ENCODE measurements around the gene CIITA.
A peak's percentile ranks its signal among the peaks of the same experiment; 100 is the strongest.

Gene CIITA

DNA sequence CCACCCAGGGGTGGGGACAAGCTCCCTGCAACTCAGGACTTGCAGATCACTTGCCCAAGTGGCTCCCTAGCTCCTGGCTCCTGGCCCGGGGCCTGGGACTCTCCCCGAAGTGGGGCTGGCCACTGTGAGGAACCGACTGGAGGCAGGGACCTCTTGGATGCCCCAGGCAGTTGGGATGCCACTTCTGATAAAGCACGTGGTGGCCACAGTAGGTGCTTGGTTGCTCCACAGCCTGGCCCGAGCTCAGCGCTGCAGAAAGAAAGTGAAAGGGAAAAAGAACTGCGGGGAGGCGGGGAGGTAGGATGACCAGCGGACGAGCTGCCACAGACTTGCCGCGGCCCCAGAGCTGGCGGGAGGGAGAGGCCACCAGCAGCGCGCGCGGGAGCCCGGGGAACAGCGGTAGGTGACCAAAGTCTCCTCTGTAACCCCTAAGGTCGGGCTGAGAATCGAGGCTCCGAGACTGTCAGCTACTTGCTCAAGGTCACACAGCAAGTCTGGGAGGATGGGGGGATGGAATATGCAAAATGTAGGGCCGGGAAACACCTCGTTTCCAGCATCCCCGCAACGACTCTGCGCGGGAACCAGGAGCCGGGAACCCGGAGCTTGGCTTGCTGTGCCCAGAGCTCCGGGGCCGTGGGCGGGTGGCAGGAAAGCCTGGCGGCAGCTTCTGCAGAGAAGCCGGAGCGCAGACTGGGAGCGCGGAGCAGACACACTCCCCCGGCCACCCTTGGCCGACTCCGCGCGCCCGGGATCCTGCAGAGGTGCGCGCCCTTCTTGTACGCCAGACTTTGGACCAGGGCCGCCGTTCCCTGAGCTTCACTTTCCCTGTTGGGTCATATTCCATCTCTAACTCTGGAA is 1.9 kb downstream of the CIITA start:
- peak; percentile 8 for DNase-seq

DNA sequence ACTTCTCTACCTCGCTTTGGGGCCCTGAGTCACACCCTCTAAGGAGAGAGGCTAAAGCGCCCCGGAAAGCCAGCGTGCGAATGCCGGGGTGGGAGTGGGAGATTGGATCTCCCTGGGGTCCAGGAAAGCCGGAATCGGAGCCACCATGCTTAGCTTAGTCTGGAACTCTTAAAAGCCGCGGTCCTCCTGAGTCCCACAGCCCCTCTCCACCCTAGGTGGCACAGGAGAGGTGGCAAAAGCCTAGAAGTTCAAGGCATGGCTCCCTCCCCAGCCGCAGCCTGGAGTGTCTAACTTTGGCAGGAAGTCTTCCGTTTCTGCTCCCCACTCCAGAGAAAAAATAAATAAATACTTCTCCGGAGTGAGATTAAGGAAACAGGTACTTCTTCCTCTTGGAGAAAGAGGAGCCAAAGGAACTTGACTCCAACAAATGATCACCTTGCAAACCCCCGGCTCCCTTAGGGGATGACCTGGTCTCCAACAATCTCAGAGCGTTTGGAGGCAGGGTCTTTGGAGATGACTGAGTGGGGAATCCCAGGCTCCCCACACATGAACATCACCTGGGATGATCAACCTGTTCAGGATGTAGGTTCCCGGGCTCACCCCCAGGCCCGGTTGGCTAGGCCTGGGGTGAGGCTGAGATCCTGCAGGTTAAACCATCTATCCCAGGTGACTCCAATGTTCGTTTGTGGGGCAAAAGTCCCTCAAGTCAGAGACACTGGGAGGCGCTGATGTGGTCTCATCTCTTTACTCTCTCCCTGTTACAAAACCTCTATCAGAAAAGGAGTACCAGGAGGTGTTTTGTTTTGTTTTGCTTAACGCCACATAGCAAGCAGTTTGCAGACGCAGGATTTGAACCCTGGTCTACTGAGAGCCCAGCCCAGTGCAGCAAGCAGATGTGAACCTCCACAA is 2.9 kb downstream of the CIITA start:
- DNase-seq = no peak

GRCh38 chr16:10880594-10881452 is 3.8 kb downstream of the CIITA start:
- no peak for DNase-seq

DNA sequence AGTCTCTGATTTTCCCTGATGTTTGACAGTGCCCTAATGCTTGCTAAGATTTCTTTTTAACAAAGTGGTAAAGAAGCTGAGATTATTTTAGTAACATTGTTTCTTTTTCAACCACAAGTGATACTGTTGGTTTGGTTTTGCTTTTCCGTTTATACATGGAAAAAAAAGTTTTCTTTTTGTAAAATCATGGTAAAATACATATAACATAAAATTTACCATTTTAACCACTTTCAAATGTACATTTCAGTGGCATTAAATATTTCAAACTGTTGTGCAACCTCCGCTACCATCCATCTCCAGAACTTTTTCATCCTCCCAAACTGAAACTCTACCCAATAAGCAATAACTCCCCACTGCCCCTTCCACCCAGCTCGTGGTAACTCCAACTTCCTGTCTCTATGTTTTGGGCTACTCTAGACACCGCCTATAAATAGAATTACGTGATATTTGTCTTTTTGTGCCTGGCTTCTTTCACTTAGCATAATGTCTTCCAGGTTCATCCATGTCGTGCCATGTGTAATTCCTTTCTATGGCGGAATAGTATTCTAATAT is 4.6 kb downstream of the CIITA start:
- DNase-seq = no peak

DNA sequence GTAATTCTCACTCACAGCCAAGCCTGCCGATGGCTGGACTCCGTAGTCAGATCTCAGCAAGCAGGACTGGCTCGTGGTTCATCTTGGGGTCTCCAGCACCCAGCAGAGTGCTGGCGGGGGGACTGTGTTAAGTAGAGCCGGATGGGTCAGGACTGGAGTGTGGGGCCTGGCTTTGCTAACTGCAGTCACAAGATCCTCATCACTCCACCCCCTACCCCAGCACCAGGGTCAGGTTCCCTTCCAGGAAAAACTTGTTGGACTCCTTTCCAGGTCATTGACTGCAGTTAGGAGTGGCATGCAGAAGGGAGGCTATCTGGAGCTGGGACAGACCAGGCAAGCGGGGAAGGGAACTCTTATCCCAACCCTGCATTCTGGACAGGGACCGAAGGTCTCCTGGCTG is 6.0 kb downstream of the CIITA start:
- no peak for DNase-seq

DNA sequence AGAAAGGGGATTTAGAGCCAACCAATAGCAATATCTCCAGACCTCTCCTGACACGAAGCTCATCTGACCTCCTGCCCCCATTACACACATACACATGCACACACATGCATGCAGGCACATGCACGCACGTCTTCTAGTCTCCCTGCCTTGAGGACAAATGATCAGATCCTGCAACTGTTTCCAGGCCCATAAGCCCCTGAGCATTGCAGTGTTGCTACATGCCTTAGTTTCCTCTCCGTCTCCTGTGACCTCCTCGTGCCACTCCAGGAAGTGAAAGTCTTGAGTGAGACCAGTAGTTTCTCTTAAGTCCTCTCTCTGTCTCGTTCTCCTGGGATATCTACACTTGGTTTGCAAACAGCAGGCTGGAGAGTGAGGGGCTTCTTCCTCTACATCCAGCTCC is 8.2 kb downstream of the CIITA start:
- no peak for DNase-seq

- DNase-seq = no peak
These were observed 11.4 kb downstream of the CIITA start for GRCh38 chr16:10888320-10888937.

DNA sequence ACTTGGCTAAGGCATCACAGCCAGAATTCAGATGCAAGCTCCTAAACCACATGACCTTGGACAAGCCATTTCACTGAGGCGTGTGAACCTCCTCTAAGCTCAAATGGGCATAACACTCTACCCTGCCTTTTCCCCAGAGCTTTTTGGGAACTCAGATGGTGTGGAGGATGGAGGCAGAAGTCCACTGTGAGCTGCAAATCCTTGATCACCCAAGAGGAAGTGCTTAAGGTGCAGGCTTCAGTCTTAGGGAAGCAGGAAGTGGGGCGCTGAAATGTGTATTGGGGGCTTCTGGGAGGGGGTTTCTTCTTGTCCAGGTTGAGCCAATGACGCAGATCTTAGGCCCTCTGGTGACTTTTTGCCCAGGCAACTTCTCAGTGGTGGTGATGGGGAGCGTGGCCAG is 12.9 kb downstream of the CIITA start:
- DNase-seq = no peak

- DNase-seq = no peak
These were observed 15.8 kb downstream of the CIITA start for GRCh38 chr16:10892782-10893318.

GRCh38 chr16:10895053-10895946 is 18.3 kb downstream of the CIITA start:
- DNase-seq = peak; percentile 48

DNA sequence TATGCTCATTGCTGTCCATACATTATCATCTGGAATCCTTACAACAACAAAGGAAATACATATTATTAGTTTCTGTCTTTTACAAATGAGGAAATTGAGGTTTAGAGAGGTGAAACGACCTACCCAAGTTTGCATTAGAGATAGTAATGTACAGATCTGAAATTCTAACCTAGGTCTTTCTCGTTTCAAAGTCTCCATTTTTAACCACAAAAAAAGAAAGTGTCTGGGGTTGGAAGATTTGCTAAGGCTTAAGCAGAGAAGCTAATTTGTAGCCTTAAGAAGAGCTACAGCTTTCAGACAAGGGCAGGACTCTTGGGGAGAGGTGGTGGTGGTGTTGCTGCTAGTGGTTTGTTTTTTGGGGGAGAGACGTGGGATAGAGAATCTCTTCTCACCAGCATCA is 19.2 kb downstream of the CIITA start:
- DNase-seq = no peak

DNA sequence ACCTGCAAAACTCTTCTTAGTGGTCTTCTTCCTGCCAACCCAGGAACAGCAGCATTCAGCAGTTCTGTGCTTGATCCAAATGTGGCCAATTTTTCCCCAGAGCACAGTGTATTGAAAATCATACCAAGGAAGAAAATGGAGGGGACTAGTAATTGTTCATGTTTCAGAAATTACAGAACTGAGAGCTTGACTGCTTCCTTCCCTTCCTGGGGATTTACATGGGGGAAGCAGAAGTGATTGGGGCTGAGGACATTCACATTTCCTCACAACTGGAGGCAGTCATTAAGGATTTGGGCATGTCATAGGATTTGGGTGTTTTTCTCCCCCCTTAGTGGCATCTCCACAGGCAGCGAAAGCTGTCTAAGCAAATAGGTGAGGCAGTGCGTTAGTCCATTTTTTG is 19.7 kb downstream of the CIITA start:
- no peak for DNase-seq

DNA sequence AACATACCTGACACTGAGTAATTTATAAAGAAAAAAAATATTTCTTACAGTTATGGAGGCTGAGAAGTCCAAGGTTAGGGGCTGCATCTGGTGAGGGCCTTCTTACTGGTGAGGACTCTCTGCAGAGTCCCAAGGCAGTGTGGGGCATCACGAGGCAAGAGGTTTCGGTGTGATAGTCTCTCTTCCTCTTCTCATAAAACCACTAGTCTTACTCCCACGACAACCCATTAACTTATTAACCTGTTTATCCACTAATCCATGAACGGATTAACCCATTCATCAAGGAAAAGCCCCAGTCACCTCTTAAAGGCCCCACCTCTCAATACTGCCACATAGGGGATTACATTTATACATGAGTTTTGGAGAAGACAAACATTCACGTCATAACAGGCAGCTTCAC is 20.1 kb downstream of the CIITA start:
- no peak for DNase-seq

DNA sequence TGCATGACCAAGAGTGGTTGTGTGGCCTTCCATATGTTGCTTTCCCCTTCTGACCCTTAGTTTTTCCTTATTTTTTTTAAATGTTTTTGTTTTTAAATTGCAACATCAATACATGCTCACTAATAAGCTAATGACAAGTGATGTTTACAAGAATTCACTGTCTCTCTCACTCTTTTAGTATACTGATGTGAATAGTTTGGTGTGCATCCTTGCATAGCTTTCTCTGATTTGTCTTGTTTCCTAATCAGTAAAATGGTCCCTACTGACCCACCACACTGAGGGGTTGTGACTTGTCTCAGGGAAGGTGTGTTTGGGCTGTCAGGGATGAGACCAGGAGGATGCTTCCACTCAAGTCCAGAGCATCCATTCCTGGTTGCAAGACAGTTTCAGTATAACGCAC is 26.0 kb downstream of the CIITA start:
- DNase-seq = no peak

DNA sequence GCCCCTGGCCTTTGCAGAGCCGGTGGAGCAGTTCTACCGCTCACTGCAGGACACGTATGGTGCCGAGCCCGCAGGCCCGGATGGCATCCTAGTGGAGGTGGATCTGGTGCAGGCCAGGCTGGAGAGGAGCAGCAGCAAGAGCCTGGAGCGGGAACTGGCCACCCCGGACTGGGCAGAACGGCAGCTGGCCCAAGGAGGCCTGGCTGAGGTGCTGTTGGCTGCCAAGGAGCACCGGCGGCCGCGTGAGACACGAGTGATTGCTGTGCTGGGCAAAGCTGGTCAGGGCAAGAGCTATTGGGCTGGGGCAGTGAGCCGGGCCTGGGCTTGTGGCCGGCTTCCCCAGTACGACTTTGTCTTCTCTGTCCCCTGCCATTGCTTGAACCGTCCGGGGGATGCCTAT is 29.5 kb downstream of the CIITA start:
- no peak for DNase-seq

DNA sequence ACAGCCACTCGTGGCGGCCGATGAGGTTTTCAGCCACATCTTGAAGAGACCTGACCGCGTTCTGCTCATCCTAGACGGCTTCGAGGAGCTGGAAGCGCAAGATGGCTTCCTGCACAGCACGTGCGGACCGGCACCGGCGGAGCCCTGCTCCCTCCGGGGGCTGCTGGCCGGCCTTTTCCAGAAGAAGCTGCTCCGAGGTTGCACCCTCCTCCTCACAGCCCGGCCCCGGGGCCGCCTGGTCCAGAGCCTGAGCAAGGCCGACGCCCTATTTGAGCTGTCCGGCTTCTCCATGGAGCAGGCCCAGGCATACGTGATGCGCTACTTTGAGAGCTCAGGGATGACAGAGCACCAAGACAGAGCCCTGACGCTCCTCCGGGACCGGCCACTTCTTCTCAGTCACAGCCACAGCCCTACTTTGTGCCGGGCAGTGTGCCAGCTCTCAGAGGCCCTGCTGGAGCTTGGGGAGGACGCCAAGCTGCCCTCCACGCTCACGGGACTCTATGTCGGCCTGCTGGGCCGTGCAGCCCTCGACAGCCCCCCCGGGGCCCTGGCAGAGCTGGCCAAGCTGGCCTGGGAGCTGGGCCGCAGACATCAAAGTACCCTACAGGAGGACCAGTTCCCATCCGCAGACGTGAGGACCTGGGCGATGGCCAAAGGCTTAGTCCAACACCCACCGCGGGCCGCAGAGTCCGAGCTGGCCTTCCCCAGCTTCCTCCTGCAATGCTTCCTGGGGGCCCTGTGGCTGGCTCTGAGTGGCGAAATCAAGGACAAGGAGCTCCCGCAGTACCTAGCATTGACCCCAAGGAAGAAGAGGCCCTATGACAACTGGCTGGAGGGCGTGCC is 30.1 kb downstream of the CIITA start:
- DNase-seq = no peak

GRCh38 chr16:10907757-10908045 is 30.7 kb downstream of the CIITA start:
- no peak for DNase-seq

GRCh38 chr16:10911267-10911666 is 34.3 kb downstream of the CIITA start:
- DNase-seq = no peak

DNA sequence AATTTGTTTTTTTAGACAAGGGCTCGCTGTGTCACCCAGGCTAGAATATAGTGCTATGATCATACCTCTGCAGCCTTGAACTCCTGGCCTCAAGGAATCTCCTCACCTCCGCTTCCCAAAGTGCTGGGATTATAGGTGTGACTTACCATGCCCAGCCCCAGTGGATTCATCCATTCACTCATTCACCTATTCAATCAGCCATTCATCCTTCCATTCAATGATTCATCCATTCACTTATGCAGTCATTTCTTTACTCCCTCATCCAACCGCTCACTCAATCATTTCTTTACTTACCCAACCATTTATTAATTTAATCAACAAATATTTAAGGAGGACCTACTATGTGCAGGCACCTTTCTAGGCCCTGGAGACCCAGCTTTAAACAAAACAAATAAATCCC is 39.5 kb downstream of the CIITA start:
- DNase-seq = no peak

Measured in fibroblast of skin of back (primary cell).